Activated T-cell treated with anti-CD3 and anti-CD28 coated beads, Interleukin-2, amount 50 U/mL, for 24 hours (primary cell): ENCODE measurements around the gene LBH.
A peak's percentile ranks its signal among the peaks of the same experiment; 100 is the strongest.

ENCODE experiments used
- DNase-seq: peaks from one replicate; pipeline ENCODE4 v3.0.0-alpha.2; 2020
- H3K27ac Mint-ChIP-seq: 2 replicates; pipeline ENCODE4 v1.8.0; 2020; ENCODE audit warnings: mild to moderate bottlenecking, mixed read lengths
- H3K27me3 Mint-ChIP-seq: 2 replicates; pipeline ENCODE4 v1.8.0; 2020; ENCODE audit warnings: mixed read lengths
- H3K36me3 Mint-ChIP-seq: 2 replicates; pipeline ENCODE4 v1.8.0; 2020; ENCODE audit warnings: low read depth, mixed read lengths
- H3K4me1 Mint-ChIP-seq: 2 replicates; pipeline ENCODE4 v1.8.0; 2020; ENCODE audit warnings: low read depth, mixed read lengths
- H3K4me3 Mint-ChIP-seq: 2 replicates; pipeline ENCODE4 v1.8.0; 2020; ENCODE audit warnings: mild to moderate bottlenecking, moderate library complexity, mixed read lengths
- H3K9me3 Mint-ChIP-seq: 2 replicates; pipeline ENCODE4 v1.8.0; 2020; ENCODE audit warnings: mixed read lengths

Gene LBH

DNA sequence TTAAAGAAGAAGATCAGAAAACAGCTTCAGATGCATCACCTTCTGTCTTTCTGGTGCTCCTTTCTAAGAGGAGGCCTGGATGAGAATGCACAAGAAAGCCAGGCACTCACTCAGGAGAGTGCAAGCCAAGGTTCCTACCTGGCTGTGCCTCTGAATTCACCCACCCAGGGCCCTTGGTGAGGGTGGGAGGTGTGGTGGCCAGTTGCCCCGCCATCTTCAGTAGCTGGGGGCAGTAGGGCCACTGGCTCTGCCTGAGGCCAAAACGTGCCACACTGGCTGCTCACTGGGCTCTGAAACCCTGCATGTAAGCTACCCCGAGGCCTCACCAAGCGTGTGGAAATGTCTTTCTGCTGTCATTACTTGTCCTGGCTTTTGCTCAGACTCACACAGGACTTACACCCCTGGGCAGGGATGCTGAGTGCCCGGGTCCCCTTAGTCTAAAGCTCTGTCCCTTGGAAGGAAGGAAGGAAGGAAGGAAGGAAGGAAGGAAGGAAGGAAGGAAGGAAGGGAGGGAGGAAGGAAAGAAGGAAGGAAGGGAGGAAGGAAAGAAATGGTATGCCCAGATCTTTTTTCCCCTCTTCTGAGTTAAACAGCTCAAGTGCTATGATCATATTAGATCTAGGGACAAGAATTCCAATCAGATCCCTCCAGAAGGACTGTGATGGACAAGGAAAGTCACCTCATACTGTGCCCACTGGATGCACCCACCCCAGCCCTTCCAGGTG lies 8.5 kb upstream of the LBH start:
- Mint-ChIP-seq H3K4me3 (no peak overlapping the region), H3K27ac (peak overlapping the region; percentile 76), H3K4me1 (peaks cover 68% of the 10 kb centered on the region), H3K9me3 (no peaks in the 10 kb centered on the region), H3K36me3 (no peaks in the 10 kb centered on the region), H3K27me3 (no peaks in the 10 kb centered on the region)
- DNase-seq, result no peak

- Mint-ChIP-seq H3K4me1 (peaks cover 69% of the 10 kb centered on the region), H3K4me3 (no peak overlapping the region)
Measured at GRCh38 chr2:30223413-30223874, 7.9 kb upstream of the LBH start.

GRCh38 chr2:30224151-30224550 lies 7.2 kb upstream of the LBH start:
- Mint-ChIP-seq H3K4me1 (peaks cover 68% of the 10 kb centered on the region), H3K27me3 (no peaks in the 10 kb centered on the region), H3K27ac (peak overlapping the region; percentile 72), H3K36me3 (no peaks in the 10 kb centered on the region), H3K4me3 (no peak overlapping the region), H3K9me3 (no peaks in the 10 kb centered on the region)
- no peak for DNase-seq

More at GRCh38 chr2:30223413-30223874, 7.9 kb upstream of the LBH start:
- no peaks in the 10 kb centered on the region for H3K36me3 Mint-ChIP-seq
- no peak for DNase-seq
- no peaks in the 10 kb centered on the region for H3K9me3 Mint-ChIP-seq
- H3K27me3 Mint-ChIP-seq, result no peaks in the 10 kb centered on the region
- H3K27ac Mint-ChIP-seq, result peak overlapping the region; percentile 20

- DNase-seq, result peak; percentile 66
- peak overlapping the region; percentile 87 for H3K4me3 Mint-ChIP-seq
- peaks cover 73% of the 10 kb centered on the region for H3K4me1 Mint-ChIP-seq
- H3K9me3 Mint-ChIP-seq, result no peaks in the 10 kb centered on the region
- H3K36me3 Mint-ChIP-seq, result no peaks in the 10 kb centered on the region
- no peaks in the 10 kb centered on the region for H3K27me3 Mint-ChIP-seq
- H3K27ac Mint-ChIP-seq, result peak overlapping the region; percentile 92
Measured at GRCh38 chr2:30225131-30225762, 6.1 kb upstream of the LBH start.

DNA sequence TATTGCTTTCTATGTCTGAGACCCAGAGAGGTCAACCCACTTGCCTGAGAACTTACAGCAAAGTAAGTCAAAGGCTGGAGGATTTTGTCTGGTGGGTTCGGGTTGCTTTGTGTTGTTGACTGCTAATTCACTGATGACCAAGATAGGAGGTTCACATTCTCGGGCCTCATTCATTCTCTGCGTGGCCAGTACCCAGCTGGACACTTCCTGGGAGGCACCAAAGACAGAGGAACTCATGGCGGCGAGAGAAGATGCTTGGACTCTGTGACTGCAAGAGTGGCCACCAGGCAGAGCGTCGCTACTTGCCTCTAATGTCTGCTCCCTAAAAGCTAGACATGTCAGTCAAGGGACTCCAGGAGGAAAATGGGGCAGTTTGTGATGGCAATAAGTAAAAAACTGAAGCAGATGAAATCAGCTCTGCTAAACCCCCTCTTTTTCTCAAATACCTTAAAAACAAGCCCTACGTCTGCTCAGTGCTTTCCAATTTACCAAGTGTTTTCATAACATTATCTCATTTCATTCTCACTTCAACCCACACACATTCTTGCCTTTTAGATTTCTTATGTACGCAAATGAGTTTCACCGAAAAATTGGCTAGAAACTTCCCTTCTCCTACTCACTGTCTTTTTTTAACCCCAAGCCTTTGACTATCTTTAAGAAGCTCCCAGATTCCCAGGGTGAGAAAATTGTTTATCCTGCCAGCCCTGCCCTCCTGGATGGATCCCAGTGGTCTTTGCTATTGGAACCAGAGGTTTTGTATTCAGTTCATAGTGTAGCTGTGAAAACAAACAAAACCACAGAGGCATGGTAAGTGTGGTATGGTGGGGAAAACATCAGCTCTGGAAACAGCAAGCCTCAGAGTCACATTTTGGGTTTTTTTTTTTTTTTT lies 4.9 kb upstream of the LBH start:
- peak overlapping the region; percentile 87 for H3K4me3 Mint-ChIP-seq
- peak; percentile 72 for DNase-seq
- no peaks in the 10 kb centered on the region for H3K9me3 Mint-ChIP-seq
- H3K4me1 Mint-ChIP-seq, result peaks cover 80% of the 10 kb centered on the region
- no peaks in the 10 kb centered on the region for H3K36me3 Mint-ChIP-seq
- peak overlapping the region; percentile 92 for H3K27ac Mint-ChIP-seq
- H3K27me3 Mint-ChIP-seq, result no peaks in the 10 kb centered on the region

DNA sequence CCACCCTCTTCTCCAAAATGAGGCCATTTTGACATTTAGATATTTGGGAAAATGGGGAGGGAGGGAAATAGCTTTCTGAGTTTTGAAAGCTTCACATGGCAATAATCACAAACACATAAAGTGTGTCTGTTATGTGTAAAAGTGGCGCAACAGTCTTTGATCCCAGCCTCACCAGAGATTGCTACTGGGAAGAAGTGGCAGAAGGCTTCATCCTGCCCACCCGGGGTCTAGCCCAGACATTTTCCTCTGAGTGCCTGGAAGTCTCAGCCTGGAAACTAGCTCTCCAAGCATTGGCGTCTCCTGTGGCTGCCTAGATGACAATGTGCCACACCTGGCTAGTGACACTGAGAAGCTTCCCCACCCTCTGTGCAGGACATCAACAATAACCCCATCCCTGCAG lies 1.7 kb upstream of the LBH start:
- H3K27me3 Mint-ChIP-seq, result no peaks in the 10 kb centered on the region
- H3K4me3 Mint-ChIP-seq, result peak overlapping the region; percentile 85
- DNase-seq, result peak; percentile 32
- peaks cover 70% of the 10 kb centered on the region for H3K4me1 Mint-ChIP-seq
- H3K36me3 Mint-ChIP-seq, result peaks cover 14% of the 10 kb centered on the region
- H3K27ac Mint-ChIP-seq, result no peak overlapping the region
- no peaks in the 10 kb centered on the region for H3K9me3 Mint-ChIP-seq

DNA sequence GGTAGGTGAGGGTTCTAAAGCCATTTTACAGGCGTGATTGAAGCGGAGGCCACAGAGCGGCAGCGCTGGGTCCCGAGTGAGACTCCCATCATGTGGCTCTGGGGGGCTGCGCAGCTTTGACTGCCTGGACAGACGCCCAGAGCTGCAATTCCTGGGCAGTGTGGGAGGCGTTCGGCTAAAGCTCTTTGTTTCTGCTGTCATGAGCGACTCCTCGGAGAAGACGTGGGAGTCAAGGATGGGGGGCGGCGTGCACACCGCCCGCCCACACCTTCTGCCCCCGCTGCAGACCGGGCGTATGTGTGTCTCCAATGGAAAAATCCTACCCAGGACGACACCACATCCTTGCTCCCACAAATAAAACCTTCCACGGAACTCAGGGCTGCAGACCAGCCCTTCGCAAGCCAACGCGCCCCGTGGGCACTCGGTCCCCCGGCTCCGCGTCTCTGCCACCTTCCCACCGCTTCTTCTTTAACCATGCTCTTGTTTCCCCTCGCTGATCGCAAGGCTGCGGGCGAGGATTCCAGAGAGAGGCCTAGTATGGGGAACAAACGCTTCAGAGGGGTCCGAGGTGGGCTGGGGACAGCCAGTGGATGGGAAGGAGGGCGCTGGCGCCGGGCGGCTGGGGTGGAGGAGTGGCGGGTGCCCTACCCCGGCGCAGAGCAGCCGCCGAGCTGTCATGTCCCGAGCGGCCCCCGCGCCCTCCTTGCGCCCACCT lies 680 bp upstream of the LBH start:
- no peaks in the 10 kb centered on the region for H3K27me3 Mint-ChIP-seq
- H3K4me1 Mint-ChIP-seq, result peaks cover 70% of the 10 kb centered on the region
- H3K9me3 Mint-ChIP-seq, result no peaks in the 10 kb centered on the region
- H3K27ac Mint-ChIP-seq, result peak overlapping the region; percentile 88
- peaks cover 25% of the 10 kb centered on the region for H3K36me3 Mint-ChIP-seq
- peak overlapping the region; percentile 85 for H3K4me3 Mint-ChIP-seq
- DNase-seq, result no peak

GRCh38 chr2:30231996-30232800 lies 864 bp downstream of the LBH start:
- peaks cover 40% of the 10 kb centered on the region for H3K36me3 Mint-ChIP-seq
- DNase-seq, result peak; percentile 80
- peaks cover 70% of the 10 kb centered on the region for H3K4me1 Mint-ChIP-seq
- peak overlapping the region; percentile 75 for H3K4me3 Mint-ChIP-seq
- no peaks in the 10 kb centered on the region for H3K27me3 Mint-ChIP-seq
- H3K27ac Mint-ChIP-seq, result peak overlapping the region; percentile 96
- peaks cover 3% of the 10 kb centered on the region for H3K9me3 Mint-ChIP-seq

DNA sequence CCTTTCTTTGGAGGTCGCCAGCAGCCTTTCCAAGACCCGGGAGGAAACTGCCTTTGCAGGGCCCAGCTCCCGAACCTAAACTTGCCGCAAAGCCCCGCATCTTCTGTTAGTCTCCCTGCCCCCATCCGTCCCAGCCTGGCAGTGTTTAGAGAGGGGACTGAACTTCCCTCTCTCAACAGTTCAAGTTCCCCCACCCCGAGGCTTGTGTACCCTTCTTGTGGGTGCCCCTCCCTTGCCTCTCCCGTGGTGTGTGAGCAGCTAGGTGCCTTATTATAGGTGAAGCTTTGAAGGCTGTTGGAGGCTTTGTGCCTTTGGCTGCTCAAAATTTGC lies 1.4 kb downstream of the LBH start:
- peak overlapping the region; percentile 96 for H3K27ac Mint-ChIP-seq
- H3K36me3 Mint-ChIP-seq, result peaks cover 46% of the 10 kb centered on the region
- peak overlapping the region; percentile 75 for H3K4me3 Mint-ChIP-seq
- H3K9me3 Mint-ChIP-seq, result peaks cover 3% of the 10 kb centered on the region
- peak; percentile 67 for DNase-seq
- H3K4me1 Mint-ChIP-seq, result peaks cover 70% of the 10 kb centered on the region
- H3K27me3 Mint-ChIP-seq, result no peaks in the 10 kb centered on the region

GRCh38 chr2:30233271-30234009 lies 2.1 kb downstream of the LBH start:
- peak; percentile 32 for DNase-seq
- Mint-ChIP-seq H3K4me1 (peaks cover 70% of the 10 kb centered on the region), H3K27me3 (no peaks in the 10 kb centered on the region)

DNA sequence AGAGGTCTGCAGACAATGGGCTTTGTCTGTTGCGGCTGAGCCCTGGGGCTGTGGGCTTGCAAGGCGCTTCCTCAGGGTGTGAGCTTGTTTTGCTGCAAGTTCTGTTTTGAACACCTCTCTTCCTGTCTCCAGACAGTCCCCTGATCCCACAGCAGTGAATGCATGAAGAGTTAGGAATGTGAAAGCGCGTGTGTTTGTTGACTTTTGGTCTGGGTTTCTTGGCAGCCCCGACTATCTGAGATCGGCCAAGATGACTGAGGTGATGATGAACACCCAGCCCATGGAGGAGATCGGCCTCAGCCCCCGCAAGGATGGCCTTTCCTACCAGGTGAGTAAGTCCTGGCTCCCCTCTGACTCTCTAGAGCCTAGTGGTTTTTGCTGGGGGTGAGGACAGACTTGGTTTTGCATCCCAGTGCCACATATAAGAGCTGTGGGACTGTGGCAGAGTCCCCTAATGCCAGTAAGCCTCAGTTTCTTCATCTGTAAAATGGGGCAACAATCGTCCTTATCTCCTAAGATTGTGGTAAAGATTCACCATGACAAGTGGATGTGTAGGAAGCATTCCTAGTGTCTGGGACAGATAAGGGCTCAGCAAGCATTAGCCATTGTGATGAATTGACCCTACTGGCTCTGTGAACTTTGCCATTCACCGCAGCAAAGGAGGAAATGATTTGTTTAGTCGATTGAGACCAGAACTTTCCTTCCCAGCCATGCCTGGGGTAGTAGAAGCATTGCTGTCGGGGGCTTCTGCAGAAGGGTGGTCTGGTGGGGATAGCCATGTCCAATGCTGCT lies 3.0 kb downstream of the LBH start:
- H3K4me3 Mint-ChIP-seq, result peak overlapping the region; percentile 75
- peak overlapping the region; percentile 96 for H3K27ac Mint-ChIP-seq
- peaks cover 77% of the 10 kb centered on the region for H3K4me1 Mint-ChIP-seq
- peaks cover 3% of the 10 kb centered on the region for H3K9me3 Mint-ChIP-seq
- no peaks in the 10 kb centered on the region for H3K27me3 Mint-ChIP-seq
- peaks cover 62% of the 10 kb centered on the region for H3K36me3 Mint-ChIP-seq
- DNase-seq, result peak; percentile 64

More at GRCh38 chr2:30233271-30234009, 2.1 kb downstream of the LBH start:
- Mint-ChIP-seq H3K4me3 (peak overlapping the region; percentile 75), H3K9me3 (peaks cover 3% of the 10 kb centered on the region), H3K27ac (peak overlapping the region; percentile 96), H3K36me3 (peaks cover 53% of the 10 kb centered on the region)

- Mint-ChIP-seq H3K27me3 (no peaks in the 10 kb centered on the region), H3K36me3 (peaks cover 70% of the 10 kb centered on the region), H3K27ac (peak overlapping the region; percentile 96), H3K4me3 (peak overlapping the region; percentile 75), H3K9me3 (peaks cover 3% of the 10 kb centered on the region), H3K4me1 (peaks cover 80% of the 10 kb centered on the region)
- DNase-seq, result peak; percentile 77
Measured at GRCh38 chr2:30235008-30235655, 3.8 kb downstream of the LBH start.
